HepG2 (cell line): ENCODE results near the gene MAP3K2.

Experiments used
- AGO2 ChIP-seq: fragments of 200-400 bp; formaldehyde crosslinking; optimal IDR thresholded peaks from 2 replicates; pipeline ENCODE3; 2017; ENCODE audit warnings: mild to moderate bottlenecking, low read depth, low read length, moderate library complexity
- MYC ChIP-seq: sonication (generic); formaldehyde crosslinking; IDR thresholded peaks from 2 replicates; pipeline ENCODE4 v1.9.0; 2021; ENCODE audit warnings: missing genetic modification reagents, borderline replicate concordance
- POLR2A ChIP-seq, 2 experiments: IDR thresholded peaks; 2 replicates each; pipeline ENCODE4 v1.6.1; 2011; ENCODE audit warnings: low read depth in 2 of 2, low read length in 2 of 2, mild to moderate bottlenecking in 1 of 2, moderate library complexity in 1 of 2; ENCODE audit not compliant: insufficient read depth in 1 of 2
- RAD21 ChIP-seq: fragments of 450-650 bp; formaldehyde crosslinking; IDR thresholded peaks from 2 replicates; pipeline ENCODE4 v1.5.0; 2020; ENCODE audit warnings: mild to moderate bottlenecking
- TRIM24 ChIP-seq: sonication (generic); formaldehyde crosslinking; IDR thresholded peaks from 2 replicates; pipeline ENCODE4 v1.8.0; 2022; ENCODE audit warnings: mild to moderate bottlenecking, missing genetic modification reagents
- TF ChIP-seq, protein P1 (sequence below), 2 experiments: sonication (generic) in 1 of 2; formaldehyde crosslinking in 1 of 2; IDR thresholded peaks; 2 replicates each; pipeline versions ENCODE4 v1.5.1 to v1.6.1; 2011 to 2020; ENCODE audit warnings: borderline replicate concordance in 1 of 2, low read depth in 1 of 2, low read length in 1 of 2, mild to moderate bottlenecking in 1 of 2, missing genetic modification reagents in 1 of 2, moderate library complexity in 1 of 2
- TF ChIP-seq, protein P2 (sequence below): sonication (generic); formaldehyde crosslinking; IDR thresholded peaks from 2 replicates; pipeline ENCODE4 v1.9.0; 2021; ENCODE audit warnings: missing genetic modification reagents, borderline replicate concordance
- TF ChIP-seq, protein P3 (sequence below): IDR thresholded peaks from 2 replicates; pipeline ENCODE4 v1.6.1; 2016; ENCODE audit warnings: control low read depth
- TF ChIP-seq, protein P4 (sequence below): IDR thresholded peaks from 2 replicates; pipeline ENCODE4 v1.6.1; 2012; ENCODE audit warnings: low read depth, low read length, improper control_type of control experiment
- TF ChIP-seq, protein P5 (sequence below): sonication (generic); formaldehyde crosslinking; IDR thresholded peaks from 2 replicates; pipeline ENCODE4 v1.4.0; 2020; ENCODE audit warnings: missing genetic modification reagents, borderline replicate concordance

DNA sequence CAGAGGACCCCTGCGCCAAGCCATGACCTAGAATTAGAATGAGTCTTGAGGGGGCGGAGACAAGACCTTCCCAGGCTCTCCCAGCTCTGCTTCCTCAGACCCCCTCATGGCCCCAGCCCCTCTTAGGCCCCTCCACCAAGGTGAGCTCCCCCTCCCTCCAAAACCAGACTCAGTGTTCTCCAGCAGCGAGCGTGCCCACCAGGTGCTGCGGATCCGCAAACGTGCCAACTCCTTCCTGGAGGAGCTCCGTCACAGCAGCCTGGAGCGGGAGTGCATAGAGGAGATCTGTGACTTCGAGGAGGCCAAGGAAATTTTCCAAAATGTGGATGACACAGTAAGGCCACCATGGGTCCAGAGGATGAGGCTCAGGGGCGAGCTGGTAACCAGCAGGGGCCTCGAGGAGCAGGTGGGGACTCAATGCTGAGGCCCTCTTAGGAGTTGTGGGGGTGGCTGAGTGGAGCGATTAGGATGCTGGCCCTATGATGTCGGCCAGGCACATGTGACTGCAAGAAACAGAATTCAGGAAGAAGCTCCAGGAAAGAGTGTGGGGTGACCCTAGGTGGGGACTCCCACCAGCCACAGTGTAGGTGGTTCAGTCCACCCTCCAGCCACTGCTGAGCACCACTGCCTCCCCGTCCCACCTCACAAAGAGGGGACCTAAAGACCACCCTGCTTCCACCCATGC, 33.5 kb upstream of the MAP3K2 start:
- peak in 1 of 2 experiments; percentile 41; a peak in 1 of 4 replicates for TF ChIP-seq POLR2A (IDR thresholded peaks at IDR 0.05; ENCODE audit: insufficient read depth in 1 of 2, low read depth in 2 of 2, low read length in 2 of 2)
- TF ChIP-seq, protein P1, sequence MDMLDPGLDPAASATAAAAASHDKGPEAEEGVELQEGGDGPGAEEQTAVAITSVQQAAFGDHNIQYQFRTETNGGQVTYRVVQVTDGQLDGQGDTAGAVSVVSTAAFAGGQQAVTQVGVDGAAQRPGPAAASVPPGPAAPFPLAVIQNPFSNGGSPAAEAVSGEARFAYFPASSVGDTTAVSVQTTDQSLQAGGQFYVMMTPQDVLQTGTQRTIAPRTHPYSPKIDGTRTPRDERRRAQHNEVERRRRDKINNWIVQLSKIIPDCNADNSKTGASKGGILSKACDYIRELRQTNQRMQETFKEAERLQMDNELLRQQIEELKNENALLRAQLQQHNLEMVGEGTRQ (IDR thresholded peaks at IDR 0.05; ENCODE audit: low read depth, low read length): no peak
- TF ChIP-seq, protein P1 (CRISPR knock-in tag; IDR thresholded peaks at IDR 0.05; ENCODE audit: borderline replicate concordance): no peak
- TF ChIP-seq, protein P2, sequence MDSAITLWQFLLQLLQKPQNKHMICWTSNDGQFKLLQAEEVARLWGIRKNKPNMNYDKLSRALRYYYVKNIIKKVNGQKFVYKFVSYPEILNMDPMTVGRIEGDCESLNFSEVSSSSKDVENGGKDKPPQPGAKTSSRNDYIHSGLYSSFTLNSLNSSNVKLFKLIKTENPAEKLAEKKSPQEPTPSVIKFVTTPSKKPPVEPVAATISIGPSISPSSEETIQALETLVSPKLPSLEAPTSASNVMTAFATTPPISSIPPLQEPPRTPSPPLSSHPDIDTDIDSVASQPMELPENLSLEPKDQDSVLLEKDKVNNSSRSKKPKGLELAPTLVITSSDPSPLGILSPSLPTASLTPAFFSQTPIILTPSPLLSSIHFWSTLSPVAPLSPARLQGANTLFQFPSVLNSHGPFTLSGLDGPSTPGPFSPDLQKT: no peak
- TF ChIP-seq, protein P3, sequence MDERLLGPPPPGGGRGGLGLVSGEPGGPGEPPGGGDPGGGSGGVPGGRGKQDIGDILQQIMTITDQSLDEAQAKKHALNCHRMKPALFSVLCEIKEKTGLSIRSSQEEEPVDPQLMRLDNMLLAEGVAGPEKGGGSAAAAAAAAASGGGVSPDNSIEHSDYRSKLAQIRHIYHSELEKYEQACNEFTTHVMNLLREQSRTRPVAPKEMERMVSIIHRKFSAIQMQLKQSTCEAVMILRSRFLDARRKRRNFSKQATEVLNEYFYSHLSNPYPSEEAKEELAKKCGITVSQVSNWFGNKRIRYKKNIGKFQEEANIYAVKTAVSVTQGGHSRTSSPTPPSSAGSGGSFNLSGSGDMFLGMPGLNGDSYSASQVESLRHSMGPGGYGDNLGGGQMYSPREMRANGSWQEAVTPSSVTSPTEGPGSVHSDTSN (CRISPR knock-in tag): no peak
- no peak for TF ChIP-seq MYC (CRISPR knock-in tag)
- peak; percentile 66 for TF ChIP-seq AGO2
- TF ChIP-seq, protein P4, sequence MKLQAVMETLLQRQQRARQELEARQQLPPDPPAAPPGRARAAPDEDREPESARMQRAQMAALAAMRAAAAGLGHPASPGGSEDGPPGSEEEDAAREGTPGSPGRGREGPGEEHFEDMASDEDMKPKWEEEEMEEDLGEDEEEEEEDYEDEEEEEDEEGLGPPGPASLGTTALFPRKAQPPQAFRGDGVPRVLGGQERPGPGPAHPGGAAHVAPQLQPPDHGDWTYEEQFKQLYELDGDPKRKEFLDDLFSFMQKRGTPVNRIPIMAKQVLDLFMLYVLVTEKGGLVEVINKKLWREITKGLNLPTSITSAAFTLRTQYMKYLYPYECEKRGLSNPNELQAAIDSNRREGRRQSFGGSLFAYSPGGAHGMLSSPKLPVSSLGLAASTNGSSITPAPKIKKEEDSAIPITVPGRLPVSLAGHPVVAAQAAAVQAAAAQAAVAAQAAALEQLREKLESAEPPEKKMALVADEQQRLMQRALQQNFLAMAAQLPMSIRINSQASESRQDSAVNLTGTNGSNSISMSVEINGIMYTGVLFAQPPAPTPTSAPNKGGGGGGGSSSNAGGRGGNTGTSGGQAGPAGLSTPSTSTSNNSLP: no peak
- TF ChIP-seq TRIM24 (CRISPR knock-in tag): no peak
- TF ChIP-seq RAD21 (CRISPR knock-in tag): no peak
- TF ChIP-seq, protein P5, sequence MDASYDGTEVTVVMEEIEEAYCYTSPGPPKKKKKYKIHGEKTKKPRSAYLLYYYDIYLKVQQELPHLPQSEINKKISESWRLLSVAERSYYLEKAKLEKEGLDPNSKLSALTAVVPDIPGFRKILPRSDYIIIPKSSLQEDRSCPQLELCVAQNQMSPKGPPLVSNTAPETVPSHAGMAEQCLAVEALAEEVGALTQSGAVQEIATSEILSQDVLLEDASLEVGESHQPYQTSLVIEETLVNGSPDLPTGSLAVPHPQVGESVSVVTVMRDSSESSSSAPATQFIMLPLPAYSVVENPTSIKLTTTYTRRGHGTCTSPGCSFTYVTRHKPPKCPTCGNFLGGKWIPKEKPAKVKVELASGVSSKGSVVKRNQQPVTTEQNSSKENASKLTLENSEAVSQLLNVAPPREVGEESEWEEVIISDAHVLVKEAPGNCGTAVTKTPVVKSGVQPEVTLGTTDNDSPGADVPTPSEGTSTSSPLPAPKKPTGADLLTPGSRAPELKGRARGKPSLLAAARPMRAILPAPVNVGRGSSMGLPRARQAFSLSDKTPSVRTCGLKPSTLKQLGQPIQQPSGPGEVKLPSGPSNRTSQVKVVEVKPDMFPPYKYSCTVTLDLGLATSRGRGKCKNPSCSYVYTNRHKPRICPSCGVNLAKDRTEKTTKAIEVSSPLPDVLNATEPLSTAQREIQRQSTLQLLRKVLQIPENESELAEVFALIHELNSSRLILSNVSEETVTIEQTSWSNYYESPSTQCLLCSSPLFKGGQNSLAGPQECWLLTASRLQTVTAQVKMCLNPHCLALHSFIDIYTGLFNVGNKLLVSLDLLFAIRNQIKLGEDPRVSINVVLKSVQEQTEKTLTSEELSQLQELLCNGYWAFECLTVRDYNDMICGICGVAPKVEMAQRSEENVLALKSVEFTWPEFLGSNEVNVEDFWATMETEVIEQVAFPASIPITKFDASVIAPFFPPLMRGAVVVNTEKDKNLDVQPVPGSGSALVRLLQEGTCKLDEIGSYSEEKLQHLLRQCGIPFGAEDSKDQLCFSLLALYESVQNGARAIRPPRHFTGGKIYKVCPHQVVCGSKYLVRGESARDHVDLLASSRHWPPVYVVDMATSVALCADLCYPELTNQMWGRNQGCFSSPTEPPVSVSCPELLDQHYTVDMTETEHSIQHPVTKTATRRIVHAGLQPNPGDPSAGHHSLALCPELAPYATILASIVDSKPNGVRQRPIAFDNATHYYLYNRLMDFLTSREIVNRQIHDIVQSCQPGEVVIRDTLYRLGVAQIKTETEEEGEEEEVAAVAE (CRISPR knock-in tag): no peak
